ENCODE data around the gene BCL2L2.

Gene BCL2L2

DNA sequence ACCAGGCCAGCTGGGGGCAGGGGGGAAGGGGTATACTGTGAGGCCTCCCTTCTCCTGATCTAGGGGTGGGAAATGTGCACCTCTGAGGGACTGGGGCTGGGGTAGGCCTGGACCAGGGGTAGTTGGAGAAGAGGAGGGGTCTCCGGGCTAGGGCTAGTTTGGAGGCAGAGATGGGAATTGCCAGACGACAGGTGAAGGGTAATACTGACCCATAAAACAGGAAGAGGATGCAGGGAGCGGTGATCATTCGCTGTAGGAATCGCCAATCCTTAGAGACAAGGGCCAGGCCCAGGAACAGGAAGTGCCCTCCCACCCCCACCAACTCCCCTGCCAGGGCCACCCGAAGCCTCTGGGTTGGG lies 41.6 kb downstream of the BCL2L2 start:
- H3K4me3 ChIP-seq (ENCODE audit: low read depth, low read length) = no peak overlapping the region
- TF ChIP-seq, protein P1, sequence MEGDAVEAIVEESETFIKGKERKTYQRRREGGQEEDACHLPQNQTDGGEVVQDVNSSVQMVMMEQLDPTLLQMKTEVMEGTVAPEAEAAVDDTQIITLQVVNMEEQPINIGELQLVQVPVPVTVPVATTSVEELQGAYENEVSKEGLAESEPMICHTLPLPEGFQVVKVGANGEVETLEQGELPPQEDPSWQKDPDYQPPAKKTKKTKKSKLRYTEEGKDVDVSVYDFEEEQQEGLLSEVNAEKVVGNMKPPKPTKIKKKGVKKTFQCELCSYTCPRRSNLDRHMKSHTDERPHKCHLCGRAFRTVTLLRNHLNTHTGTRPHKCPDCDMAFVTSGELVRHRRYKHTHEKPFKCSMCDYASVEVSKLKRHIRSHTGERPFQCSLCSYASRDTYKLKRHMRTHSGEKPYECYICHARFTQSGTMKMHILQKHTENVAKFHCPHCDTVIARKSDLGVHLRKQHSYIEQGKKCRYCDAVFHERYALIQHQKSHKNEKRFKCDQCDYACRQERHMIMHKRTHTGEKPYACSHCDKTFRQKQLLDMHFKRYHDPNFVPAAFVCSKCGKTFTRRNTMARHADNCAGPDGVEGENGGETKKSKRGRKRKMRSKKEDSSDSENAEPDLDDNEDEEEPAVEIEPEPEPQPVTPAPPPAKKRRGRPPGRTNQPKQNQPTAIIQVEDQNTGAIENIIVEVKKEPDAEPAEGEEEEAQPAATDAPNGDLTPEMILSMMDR (IDR thresholded peaks at IDR 0.05; ENCODE audit: low read depth, low read length) = no peak

DNA sequence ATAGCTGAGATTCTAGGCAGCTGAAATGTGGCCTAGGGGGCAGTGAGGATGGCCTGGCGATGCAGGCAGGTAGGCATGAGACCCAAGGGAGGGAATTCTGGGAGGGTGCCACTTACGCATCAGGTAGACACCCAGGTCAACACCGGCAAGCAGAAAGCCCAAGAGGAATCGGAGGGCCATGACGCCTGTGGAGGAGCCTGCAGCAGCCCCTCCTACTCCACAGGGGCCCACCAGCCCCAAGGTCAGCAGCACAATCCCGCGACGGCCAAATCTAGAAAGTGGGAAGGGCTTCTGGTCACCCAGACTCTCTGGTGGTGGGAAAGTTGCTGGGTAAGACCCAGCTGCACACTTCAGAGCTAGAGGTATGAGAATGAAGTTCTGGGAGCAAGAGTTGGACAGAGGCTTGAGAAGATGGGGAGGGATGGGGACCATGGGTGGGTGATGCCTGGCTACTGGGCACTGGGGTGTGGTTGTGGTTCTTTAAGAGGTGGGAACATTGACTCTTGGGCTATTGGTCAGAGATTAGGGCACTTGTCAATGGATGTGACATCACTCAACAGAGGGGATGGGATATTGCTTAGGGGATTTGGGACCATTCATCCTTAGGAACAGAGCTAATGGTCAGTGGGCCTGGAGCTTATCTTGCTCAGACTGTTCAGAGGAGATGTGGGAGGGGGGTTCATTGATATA lies 42.7 kb downstream of the BCL2L2 start:
- H3K4me3 ChIP-seq (ENCODE audit: low read depth, low read length) = no peak overlapping the region
- TF ChIP-seq, protein P1 (IDR thresholded peaks at IDR 0.05; ENCODE audit: low read depth, low read length) = no peak

DNA sequence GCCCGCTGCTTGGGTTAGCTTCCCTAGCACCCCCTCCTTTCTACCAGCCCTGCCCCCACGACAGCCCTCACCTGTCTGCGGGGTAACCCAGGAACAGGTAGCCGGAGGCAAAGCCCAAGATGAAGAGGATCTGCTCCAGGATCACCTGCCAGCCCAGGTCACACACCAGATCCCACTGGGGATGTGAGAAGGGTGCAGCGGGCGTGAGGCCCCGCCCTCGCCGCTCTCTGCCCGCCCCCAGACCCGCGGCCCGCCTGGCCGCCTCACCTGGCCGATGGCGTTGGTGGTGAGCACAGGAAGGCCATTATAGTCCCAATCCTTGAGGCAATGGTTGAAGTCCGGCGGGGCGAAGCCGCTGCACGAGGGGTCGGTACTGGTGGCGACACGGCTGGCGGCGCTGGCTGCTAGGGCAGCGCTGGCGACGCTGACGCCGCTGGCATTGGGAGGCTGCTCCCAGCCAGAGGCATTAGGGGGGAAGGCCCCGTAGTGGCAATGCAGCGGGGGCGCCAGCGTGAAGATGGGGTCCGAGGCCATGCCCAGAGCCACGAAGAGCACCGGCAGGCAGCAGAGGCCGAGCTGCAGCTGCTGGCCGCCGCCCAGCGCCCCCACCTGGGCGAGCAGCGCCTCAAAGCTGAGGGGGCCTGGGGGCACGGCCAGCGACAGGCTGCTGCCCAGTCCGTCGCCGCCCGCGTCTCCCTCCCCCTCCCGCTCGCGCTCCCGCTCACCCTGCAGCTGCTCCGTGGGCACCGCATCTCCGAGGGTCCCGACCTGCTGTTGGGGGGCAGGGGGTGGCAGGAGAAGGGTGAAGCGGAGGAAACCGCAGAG lies 45.3 kb downstream of the BCL2L2 start:
- H3K4me3 ChIP-seq (ENCODE audit: low read depth, low read length) = peak overlapping the region; percentile 73
- TF ChIP-seq, protein P1 (IDR thresholded peaks at IDR 0.05; ENCODE audit: low read depth, low read length) = no peak

DNA sequence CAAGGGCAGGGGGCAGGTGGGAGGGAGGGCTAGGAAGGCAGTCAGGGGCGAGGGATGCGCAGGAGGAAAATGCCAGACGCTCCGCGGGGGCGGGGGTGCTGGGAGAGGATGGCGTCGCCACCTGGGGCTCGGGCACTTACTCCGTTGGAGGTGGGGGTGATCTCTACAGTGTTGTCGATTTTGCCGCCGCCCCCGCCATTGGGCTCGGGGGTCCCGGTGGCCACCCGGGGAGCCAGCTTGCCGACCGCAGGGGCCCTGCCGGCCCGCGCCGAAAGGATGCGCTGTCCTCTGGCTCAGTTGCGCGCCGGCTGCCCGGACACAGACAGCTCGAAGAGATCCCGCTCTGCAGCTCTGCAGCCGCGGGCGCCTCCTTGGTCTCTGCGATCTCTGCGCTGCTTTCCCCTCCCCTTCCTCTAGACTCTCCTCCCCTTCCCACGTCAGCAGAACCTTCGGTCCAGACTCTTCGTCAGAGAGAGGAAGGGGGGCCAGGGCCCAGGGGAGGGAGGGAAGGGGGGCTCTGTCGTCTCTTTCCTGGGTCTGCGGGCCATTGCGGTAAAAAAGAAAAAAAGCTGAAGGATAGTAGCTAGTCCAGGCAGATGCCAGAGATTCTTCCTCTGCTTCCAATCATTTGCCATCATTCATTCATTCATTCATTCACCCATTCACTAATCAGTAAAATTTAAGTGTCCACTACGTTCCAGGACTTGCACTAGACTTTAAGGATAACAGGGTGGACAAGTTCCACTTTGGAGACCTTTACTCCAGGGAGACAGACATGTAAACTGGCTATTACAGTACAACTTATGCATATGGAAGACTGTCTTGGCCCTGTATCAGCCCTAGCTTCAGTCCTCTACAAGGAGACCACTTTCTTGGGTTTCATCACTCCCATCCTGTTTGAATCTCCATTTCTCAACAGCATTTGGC lies 46.1 kb downstream of the BCL2L2 start, which contains the start of gene SLC22A17:
Gene SLC22A17, minus strand, starts transcription at position 382 of the 927 bp plus-strand sequence.
- TF ChIP-seq, protein P1 (IDR thresholded peaks at IDR 0.05; ENCODE audit: low read depth, low read length) = no peak
- H3K4me3 ChIP-seq (ENCODE audit: low read depth, low read length) = peak within 1 kb of the TSS; percentile 73

DNA sequence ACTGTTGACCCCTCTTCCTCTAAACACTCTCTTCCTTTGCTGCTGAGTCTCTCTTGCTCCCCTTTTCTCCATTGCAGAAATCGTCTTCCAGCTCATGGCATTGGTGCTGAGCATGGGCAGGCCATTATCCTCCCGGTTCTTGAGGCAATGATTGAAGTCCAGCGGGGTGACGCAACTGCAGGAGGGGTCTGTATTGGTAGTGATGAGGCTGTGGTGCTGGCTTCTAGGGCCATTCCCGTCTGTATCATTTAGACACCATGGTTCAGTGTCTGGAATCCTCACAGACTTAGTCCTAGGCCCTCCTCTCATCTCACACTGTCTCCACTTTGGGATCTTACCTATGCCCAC lies 46.8 kb downstream of the BCL2L2 start:
- TF ChIP-seq, protein P1 (IDR thresholded peaks at IDR 0.05; ENCODE audit: low read depth, low read length) = no peak
- no peak overlapping the region for H3K4me3 ChIP-seq (ENCODE audit: low read depth, low read length)

DNA sequence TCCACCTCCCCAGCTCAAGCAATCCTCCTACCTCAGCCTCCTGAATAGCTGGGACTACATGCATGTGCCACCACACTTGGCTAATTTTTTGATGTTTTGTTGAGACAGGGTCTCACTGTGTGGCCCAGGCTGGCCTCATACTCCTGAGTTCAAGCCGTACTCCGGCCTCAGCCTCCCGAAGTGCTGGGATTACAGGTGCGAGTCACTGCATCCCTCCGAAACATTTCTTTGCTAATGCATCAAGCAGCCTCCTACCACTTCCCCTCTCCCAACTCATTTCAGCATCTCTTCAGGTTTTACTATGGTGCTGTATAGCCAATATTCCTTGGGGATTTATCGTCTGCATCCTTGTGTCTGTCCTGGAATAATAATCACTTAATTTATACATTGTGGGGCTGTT lies 48.4 kb downstream of the BCL2L2 start:
- TF ChIP-seq, protein P1 (IDR thresholded peaks at IDR 0.05; ENCODE audit: low read depth, low read length) = no peak
- H3K4me3 ChIP-seq (ENCODE audit: low read depth, low read length) = no peak overlapping the region
